Mammary epithelial cell (primary cell): ENCODE measurements around the gene HDAC9.

Source experiments
- EZH2 ChIP-seq: IDR thresholded peaks from 2 replicates; pipeline ENCODE4 v1.6.1; 2012; ENCODE audit warnings: low read length, inconsistent platforms, borderline replicate concordance
- TF ChIP-seq, protein P1 (sequence below), 2 donors: IDR thresholded peaks in 1 of 2; conservative IDR thresholded peaks in 1 of 2; 2 replicates each; pipeline ENCODE4 v1.5.1; 2011 to 2012; ENCODE audit warnings: inconsistent platforms in 2 of 2, low read length in 2 of 2, mild to moderate bottlenecking in 2 of 2, control low read depth in 1 of 2, low read depth in 1 of 2; ENCODE audit not compliant: insufficient read depth in 1 of 2; ENCODE audit errors: extremely low read depth in 1 of 2

- TF ChIP-seq, protein P1, sequence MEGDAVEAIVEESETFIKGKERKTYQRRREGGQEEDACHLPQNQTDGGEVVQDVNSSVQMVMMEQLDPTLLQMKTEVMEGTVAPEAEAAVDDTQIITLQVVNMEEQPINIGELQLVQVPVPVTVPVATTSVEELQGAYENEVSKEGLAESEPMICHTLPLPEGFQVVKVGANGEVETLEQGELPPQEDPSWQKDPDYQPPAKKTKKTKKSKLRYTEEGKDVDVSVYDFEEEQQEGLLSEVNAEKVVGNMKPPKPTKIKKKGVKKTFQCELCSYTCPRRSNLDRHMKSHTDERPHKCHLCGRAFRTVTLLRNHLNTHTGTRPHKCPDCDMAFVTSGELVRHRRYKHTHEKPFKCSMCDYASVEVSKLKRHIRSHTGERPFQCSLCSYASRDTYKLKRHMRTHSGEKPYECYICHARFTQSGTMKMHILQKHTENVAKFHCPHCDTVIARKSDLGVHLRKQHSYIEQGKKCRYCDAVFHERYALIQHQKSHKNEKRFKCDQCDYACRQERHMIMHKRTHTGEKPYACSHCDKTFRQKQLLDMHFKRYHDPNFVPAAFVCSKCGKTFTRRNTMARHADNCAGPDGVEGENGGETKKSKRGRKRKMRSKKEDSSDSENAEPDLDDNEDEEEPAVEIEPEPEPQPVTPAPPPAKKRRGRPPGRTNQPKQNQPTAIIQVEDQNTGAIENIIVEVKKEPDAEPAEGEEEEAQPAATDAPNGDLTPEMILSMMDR (conservative IDR thresholded peaks at IDR 0.05 in 1 of 2, IDR thresholded peaks at IDR 0.05 in 1 of 2; ENCODE audit: extremely low read depth in 1 of 2, insufficient read depth in 1 of 2, low read depth in 1 of 2, low read length in 2 of 2), result no peak
- TF ChIP-seq EZH2, result no peak
Observed at GRCh38 chr7:18494406-18494805, 1.1 kb upstream of the HDAC9 start.
